VCaP (cell line): ENCODE data around the gene VIM.
A peak's percentile ranks its signal among the peaks of the same experiment; 100 is the strongest.
"Not testable (repeated sequence)": the region's sequence is repeated elsewhere in the genome, so short reads cannot be mapped to it uniquely, and the experiment has no call there.

Experiments
- H3K27ac ChIP-seq: fragments of 450-650 bp; 2 replicates; pipeline ENCODE4 v1.5.1; 2017
- TF ChIP-seq, protein P1 (sequence below): fragments of 450-650 bp; conservative IDR thresholded peaks from 2 replicates; pipeline ENCODE4 v1.5.1; 2017; ENCODE audit warnings: mild to moderate bottlenecking, moderate library complexity

Gene VIM

DNA sequence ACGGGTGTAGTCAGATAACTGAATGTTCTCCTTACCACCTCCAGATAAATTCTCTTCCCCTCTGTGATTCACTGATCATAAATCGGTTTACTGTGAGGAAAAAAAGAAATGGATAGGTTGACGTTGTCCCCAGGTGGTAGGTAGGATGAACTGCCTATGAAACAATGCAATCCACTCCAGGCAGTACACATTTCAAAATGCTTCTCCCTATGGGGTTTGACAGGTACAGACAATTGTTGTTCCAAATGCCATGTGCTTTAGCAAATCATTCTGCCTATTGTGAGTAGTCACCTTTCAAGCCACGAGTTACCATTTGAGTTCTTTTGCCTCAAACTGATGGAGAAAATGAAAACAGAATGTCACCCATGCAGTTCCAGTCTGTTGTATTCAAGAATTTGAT is 21.8 kb downstream of the VIM start:
- TF ChIP-seq, protein P1, sequence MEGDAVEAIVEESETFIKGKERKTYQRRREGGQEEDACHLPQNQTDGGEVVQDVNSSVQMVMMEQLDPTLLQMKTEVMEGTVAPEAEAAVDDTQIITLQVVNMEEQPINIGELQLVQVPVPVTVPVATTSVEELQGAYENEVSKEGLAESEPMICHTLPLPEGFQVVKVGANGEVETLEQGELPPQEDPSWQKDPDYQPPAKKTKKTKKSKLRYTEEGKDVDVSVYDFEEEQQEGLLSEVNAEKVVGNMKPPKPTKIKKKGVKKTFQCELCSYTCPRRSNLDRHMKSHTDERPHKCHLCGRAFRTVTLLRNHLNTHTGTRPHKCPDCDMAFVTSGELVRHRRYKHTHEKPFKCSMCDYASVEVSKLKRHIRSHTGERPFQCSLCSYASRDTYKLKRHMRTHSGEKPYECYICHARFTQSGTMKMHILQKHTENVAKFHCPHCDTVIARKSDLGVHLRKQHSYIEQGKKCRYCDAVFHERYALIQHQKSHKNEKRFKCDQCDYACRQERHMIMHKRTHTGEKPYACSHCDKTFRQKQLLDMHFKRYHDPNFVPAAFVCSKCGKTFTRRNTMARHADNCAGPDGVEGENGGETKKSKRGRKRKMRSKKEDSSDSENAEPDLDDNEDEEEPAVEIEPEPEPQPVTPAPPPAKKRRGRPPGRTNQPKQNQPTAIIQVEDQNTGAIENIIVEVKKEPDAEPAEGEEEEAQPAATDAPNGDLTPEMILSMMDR: peak; percentile 71
- H3K27ac ChIP-seq: no peak overlapping the region

DNA sequence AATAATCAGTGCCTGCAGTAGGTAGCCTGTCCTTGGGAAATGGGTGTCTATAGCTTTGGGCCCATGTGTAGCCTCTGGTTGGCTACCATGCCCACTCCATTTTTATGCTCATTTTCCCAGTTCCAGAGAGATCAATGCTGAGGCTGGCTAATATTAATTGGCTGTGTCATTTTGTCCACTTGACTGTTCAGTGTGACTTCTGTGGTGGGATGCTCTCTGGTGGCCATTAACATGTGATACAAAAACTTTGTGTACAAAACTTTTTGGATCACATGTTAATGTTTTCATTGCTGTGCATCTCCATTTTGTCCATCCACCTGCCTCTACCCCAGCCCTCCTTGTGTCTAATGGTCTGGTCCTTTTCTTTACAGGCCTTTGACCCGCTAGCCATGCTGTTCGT is 22.7 kb downstream of the VIM start:
- no peak overlapping the region for H3K27ac ChIP-seq
- TF ChIP-seq, protein P1: no peak

DNA sequence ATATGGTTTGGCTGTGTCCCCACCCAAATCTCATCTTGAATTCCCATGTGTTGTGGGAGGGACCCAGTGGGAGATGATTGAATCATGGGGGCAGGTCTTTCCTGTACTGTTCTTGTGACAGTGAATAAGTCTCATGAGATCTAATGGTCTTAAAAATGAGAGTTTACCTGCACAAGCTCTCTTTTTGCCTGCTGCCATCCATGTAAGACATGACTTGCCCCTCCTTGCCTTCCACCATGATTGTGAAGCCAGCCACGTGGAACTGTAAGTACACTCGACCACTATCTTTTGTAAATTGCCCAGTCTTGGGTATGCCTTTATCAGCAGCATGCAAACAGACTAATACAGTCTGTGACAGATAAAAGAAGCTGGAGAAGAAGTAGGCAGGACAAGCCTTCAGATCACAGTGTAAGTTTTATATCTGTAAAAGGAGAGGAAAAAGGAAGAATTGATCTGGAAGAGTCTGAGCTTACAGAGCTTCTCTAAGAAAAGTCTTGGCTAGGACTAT is 26.6 kb downstream of the VIM start:
- H3K27ac ChIP-seq: not testable (repeated sequence)

DNA sequence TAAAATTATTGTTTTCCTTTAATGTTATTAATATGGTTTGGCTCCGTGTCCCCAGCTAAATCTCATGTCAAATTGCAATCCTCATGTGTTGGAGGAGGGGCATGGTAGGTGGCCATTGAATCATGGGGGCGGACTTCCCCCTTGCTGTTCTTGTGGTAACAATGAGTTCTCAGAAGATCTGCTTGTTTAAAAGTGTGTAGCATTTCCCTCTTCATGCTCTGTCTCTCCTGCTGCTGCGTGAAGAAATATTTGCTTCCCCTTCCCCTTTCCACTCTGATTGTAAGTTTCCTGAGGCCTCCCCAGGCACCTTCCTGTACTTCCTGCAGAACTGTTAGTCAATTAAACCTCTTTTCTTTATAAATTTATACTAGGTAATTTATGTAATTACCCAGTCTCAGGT is 27.5 kb downstream of the VIM start:
- no peak overlapping the region for H3K27ac ChIP-seq
- TF ChIP-seq, protein P1: no peak

DNA sequence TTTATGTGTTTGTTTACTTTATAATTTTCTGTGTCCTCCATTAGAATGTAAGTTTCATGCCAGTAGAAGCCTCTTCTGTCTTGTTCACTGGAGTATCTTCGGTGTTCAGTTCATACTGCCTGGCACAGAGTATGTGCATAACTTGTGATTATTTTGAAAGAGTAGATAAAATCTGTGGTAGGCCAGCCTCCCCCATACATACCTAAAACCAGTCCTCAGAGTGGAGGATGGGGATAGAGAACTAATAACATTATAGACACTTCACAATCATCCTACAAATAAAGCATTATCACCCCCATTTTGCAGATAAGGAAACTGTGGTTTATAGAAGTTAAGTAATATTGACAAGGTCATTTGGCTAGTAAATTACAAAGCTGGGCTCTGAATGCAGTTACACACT is 28.0 kb downstream of the VIM start:
- no peak overlapping the region for H3K27ac ChIP-seq

DNA sequence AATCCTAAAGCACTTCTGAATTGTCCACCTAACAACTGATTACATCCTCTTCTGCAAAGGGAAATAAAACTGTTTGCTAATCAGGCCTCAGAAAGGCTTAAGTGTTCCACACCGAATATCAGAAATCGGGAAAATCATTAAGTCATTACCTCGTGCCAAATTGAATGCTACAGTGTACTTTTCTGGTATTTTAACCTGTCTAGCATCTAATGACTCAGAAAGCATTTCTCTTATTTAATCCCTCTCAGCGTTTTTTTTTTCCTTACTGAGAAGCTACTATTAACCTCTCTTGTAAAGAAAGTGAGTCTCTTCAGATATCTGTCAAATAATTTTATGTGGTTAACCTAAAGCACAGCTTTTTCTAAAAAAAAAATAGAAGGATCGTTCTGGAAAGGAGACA is 28.6 kb downstream of the VIM start:
- TF ChIP-seq, protein P1: no peak

More for the DNA sequence above, 28.0 kb downstream of the VIM start:
- TF ChIP-seq, protein P1: no peak

DNA sequence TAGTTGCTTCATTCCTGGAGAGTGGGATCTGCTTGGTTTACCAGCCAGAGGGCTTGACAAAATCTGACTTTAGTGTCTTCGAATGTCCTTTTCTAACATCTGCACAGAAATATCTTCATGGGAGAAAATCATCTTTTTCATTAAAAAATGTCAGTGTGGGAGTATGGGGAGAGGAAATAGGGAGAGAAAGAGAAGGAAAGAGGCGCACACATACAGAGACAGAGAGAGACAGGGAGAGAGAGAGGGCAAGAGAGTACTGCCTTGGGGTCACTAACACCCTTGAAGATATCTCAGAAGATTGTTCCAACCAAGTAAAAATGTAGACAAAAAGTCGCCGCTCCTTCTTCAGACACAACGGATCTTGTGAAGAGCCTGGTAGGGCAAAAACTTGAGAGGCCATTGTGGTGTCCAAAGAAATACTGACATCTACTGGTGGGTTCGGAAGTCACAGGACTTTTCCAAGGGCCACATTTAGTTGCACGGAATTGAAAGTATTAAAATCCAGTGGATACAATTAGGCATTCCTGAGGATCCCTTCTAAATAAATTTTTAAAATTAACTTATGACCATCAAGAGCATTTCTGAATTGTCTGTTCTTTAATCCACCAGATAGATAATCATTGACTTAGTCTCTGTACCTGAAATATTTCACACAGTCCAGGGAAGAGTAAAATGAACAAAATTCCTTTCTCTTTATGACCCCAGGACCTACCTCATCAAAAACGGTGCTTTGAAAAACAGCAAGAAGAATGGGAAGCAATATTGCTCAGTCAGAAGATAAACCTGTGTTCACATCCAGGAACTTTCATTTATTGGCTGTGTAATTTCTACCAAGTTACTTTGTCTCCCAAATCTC is 29.7 kb downstream of the VIM start:
- TF ChIP-seq, protein P1: peak; percentile 85
- no peak overlapping the region for H3K27ac ChIP-seq

More for the DNA sequence above, 28.6 kb downstream of the VIM start:
- no peak overlapping the region for H3K27ac ChIP-seq

DNA sequence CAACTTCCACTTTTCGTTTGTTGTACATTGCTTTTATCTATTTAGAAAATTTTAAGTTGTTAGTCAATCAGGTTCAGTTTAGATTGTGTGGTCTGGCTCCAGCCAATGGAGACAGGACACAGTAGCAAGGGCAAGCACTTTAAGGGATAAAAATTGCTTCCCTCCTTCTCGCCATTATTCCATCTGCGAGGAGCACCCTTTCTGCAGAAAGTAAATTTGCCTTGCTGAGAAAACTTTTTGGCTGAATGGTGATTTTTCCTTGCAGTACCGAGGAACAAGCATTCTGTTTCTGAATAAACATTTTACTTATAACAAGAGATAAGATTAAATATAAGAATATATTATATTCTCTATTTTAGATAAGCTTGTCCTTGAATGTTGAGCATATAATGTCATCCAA is 34.5 kb downstream of the VIM start:
- TF ChIP-seq, protein P1: no peak
- no peak overlapping the region for H3K27ac ChIP-seq
